BJ (cell line): Measurements from ENCODE around the gene GARIN5B. TPM values are rescaled to one million over a fixed set of nuclear protein-coding genes. Genes with fewer than 3 reads are reported as not detected.

Experiments used
- CTCF ChIA-PET: fragments of 350-600 bp; formaldehyde crosslinking; extraction: SDS; loops from one replicate; lab custom pipeline; 2021; ENCODE audit warnings: antibody characterized with exemption, inconsistent platforms; lab: Yijun Ruan, JAX
- POLR2A ChIA-PET: fragments of 300-600 bp; sonication (Branson Sonifier 250); formaldehyde crosslinking; extraction: SDS; loops from one replicate; lab custom pipeline; 2021; ENCODE audit warnings: antibody characterized with exemption; lab: Charles Lee
- DNase-seq: peaks from one replicate; pipeline ENCODE4 v3.0.0-alpha.2; 2011; ENCODE audit warnings: low read depth
- H3K27me3 ChIP-seq: 2 replicates; pipeline ENCODE4 v1.6.0; 2011; ENCODE audit warnings: low read length; ENCODE audit not compliant: control insufficient read depth, insufficient read depth
- H3K36me3 ChIP-seq: 2 replicates; pipeline ENCODE4 v1.5.1; 2011; ENCODE audit warnings: low read length; ENCODE audit not compliant: control insufficient read depth, insufficient read depth
- H3K4me3 ChIP-seq: 2 replicates; pipeline ENCODE4 v1.5.1; 2011; ENCODE audit warnings: low read depth, mild to moderate bottlenecking, control low read depth, low read length
- CTCF ChIP-seq: IDR thresholded peaks from 2 replicates; pipeline ENCODE4 v1.5.1; 2011; ENCODE audit warnings: low read depth, mild to moderate bottlenecking, control low read depth, inconsistent platforms, low read length, moderate library complexity; ENCODE audit not compliant: insufficient read depth
- polyA plus RNA-seq: library from polyadenylated mRNA; depleted of rRNA; stranded (reverse); fragments of >200 nt; gene quantifications from 2 replicates; pipeline ENCODE4 v1.2.3, GENCODE V29; 2011

The GARIN5B gene
- polyA plus RNA-seq, 1 experiment, result 0.02 TPM

- no peak for TF ChIP-seq CTCF
- POLR2A ChIA-PET, result no interaction called here
These were observed 23.5 kb upstream of the GARIN5B start for GRCh38 chr19:55386493-55386971.

GRCh38 chr19:55385724-55386492, 22.8 kb upstream of the GARIN5B start, which contains the start of gene RPL28:
Gene RPL28, plus strand, starts transcription at chr19:55385932. Its CDS starts 426 bp downstream, at chr19:55386358.
- DNase-seq, result peak; percentile 89
- ChIA-PET POLR2A (no interaction called here), CTCF (no interaction called here)
- Histone ChIP-seq H3K27me3 (no peaks in the 10 kb centered on the region), H3K36me3 (peaks cover 38% of the 10 kb centered on the region), H3K4me3 (peak within 1 kb of the TSS; percentile 94)
- TF ChIP-seq CTCF, result no peak

More at GRCh38 chr19:55386493-55386971, 23.5 kb upstream of the GARIN5B start:
- DNase-seq, result no peak
- CTCF ChIA-PET, result interaction anchor here (1.0 kb wide), 1 partner anchor 17 kb away, joined by 3 read pairs; no protein-coding TSS in a partner anchor
- Histone ChIP-seq H3K36me3 (peaks cover 38% of the 10 kb centered on the region), H3K27me3 (no peaks in the 10 kb centered on the region), H3K4me3 (peak overlapping the region; percentile 94)

GRCh38 chr19:55384920-55385723, 22.1 kb upstream of the GARIN5B start:
- peaks cover 33% of the 10 kb centered on the region for H3K36me3 ChIP-seq
- H3K27me3 ChIP-seq, result no peaks in the 10 kb centered on the region
- DNase-seq, result peak; percentile 80
- peak overlapping the region; percentile 94 for H3K4me3 ChIP-seq
- ChIA-PET CTCF (interaction anchor here (0.6 to 3.2 kb wide), 9 partner anchors 10 to 119 kb away, joined by 3 to 35 read pairs (median 6); partner anchors contain the start of gene KMT5C), POLR2A (no interaction called here)
- TF ChIP-seq CTCF, result no peak

- ChIA-PET POLR2A (interaction anchor here (0.6 to 0.7 kb wide), 2 partner anchors 23 to 45 kb away, joined by 3 to 6 read pairs; partner anchors contain the start of gene KMT5C), CTCF (interaction anchor here (0.5 to 3.2 kb wide), 18 partner anchors 10 to 244 kb away, joined by 3 to 35 read pairs (median 4); partner anchors contain the start of genes KMT5C and PTPRH)
- no peak for DNase-seq
- H3K36me3 ChIP-seq, result peaks cover 26% of the 10 kb centered on the region
- no peak for TF ChIP-seq CTCF
- peak within 1 kb of the TSS; percentile 94 for H3K4me3 ChIP-seq
- H3K27me3 ChIP-seq, result no peaks in the 10 kb centered on the region
These were observed 21.3 kb upstream of the GARIN5B start, which contains the start of gene TMEM238 for GRCh38 chr19:55384131-55384919. Gene TMEM238, minus strand, starts transcription at chr19:55384292. Its CDS starts 33 bp downstream, at chr19:55384259.
